ENCODE measurements around the gene SGMS1.
"Not testable (repeated sequence)": the region's sequence is repeated elsewhere in the genome, so short reads cannot be mapped to it uniquely, and the experiment has no call there.

Gene SGMS1

GRCh38 chr10:50355693-50356480, 267.9 kb downstream of the SGMS1 start:
- DNase-seq: not testable (repeated sequence)

- no peak for DNase-seq
Observed at GRCh38 chr10:50351483-50352146, 272.1 kb downstream of the SGMS1 start.

- DNase-seq: no peak
Observed at GRCh38 chr10:50350366-50350765, 273.4 kb downstream of the SGMS1 start.

GRCh38 chr10:50349554-50349953, 274.2 kb downstream of the SGMS1 start:
- no peak for DNase-seq

GRCh38 chr10:50347394-50347802, 276.4 kb downstream of the SGMS1 start:
- no peak for DNase-seq

GRCh38 chr10:50346942-50347341, 276.8 kb downstream of the SGMS1 start:
- no peak for DNase-seq

- DNase-seq: no peak
Observed at GRCh38 chr10:50345545-50345944, 278.2 kb downstream of the SGMS1 start.

- no peak for DNase-seq
Observed at GRCh38 chr10:50343702-50344331, 279.9 kb downstream of the SGMS1 start.

- no peak for DNase-seq
Observed at GRCh38 chr10:50341987-50342386, 281.8 kb downstream of the SGMS1 start.

- DNase-seq: no peak
Observed at GRCh38 chr10:50336140-50336539, 287.6 kb downstream of the SGMS1 start.

GRCh38 chr10:50335397-50335796, 288.4 kb downstream of the SGMS1 start:
- no peak for DNase-seq

- no peak for DNase-seq
Observed at GRCh38 chr10:50334273-50334672, 289.5 kb downstream of the SGMS1 start.

- DNase-seq: no peak
Observed at GRCh38 chr10:50333872-50334271, 289.9 kb downstream of the SGMS1 start.

GRCh38 chr10:50332108-50332842, 291.5 kb downstream of the SGMS1 start:
- no peak for DNase-seq

GRCh38 chr10:50331486-50331885, 292.3 kb downstream of the SGMS1 start:
- DNase-seq: no peak

GRCh38 chr10:50326757-50327701, 296.7 kb downstream of the SGMS1 start:
- DNase-seq: no peak

- no peak for DNase-seq
Observed at GRCh38 chr10:50326172-50326555, 297.6 kb downstream of the SGMS1 start.

- no peak for DNase-seq
Observed at GRCh38 chr10:50325449-50326171, 298.1 kb downstream of the SGMS1 start.

- DNase-seq: no peak
Observed at GRCh38 chr10:50324680-50325393, 298.9 kb downstream of the SGMS1 start.

GRCh38 chr10:50324046-50324445, 299.7 kb downstream of the SGMS1 start:
- DNase-seq: no peak

- DNase-seq: no peak
Observed at GRCh38 chr10:50322077-50322476, 301.7 kb downstream of the SGMS1 start.
